ENCODE measurements around the gene PGC.

The PGC gene

GRCh38 chr6:41780551-41781365, 33.6 kb upstream of the PGC start, which contains the start of gene PRICKLE4:
Gene PRICKLE4, plus strand, starts transcription at chr6:41780782. Its CDS starts 2,692 bp downstream, at chr6:41783474.
- peak within 1 kb of the TSS; percentile 81 for H3K9ac ChIP-seq (ENCODE audit: low read depth, low read length)
- H3K4me1 ChIP-seq (ENCODE audit: insufficient read depth, low read length), result no peaks in the 10 kb centered on the region
- no peaks in the 10 kb centered on the region for H3K9me3 ChIP-seq (ENCODE audit: control insufficient read depth, insufficient read depth, low read length)
- H3K36me3 ChIP-seq (ENCODE audit: insufficient read depth, low read length), result no peaks in the 10 kb centered on the region

GRCh38 chr6:41779788-41780550, 32.8 kb upstream of the PGC start, which contains the start of gene FRS3:
Gene FRS3, minus strand, starts transcription at chr6:41779900. Its CDS starts 2,913 bp downstream, at chr6:41776987.
- Histone ChIP-seq H3K9me3 (ENCODE audit: control insufficient read depth, insufficient read depth, low read length) (no peaks in the 10 kb centered on the region), H3K4me1 (ENCODE audit: insufficient read depth, low read length) (no peaks in the 10 kb centered on the region), H3K36me3 (ENCODE audit: insufficient read depth, low read length) (no peaks in the 10 kb centered on the region), H3K9ac (ENCODE audit: low read depth, low read length) (peak within 1 kb of the TSS; percentile 81)

GRCh38 chr6:41779336-41779735, 32.1 kb upstream of the PGC start:
- H3K4me1 ChIP-seq (ENCODE audit: insufficient read depth, low read length), result no peaks in the 10 kb centered on the region
- no peaks in the 10 kb centered on the region for H3K9me3 ChIP-seq (ENCODE audit: control insufficient read depth, insufficient read depth, low read length)
- H3K36me3 ChIP-seq (ENCODE audit: insufficient read depth, low read length), result no peaks in the 10 kb centered on the region
- H3K9ac ChIP-seq (ENCODE audit: low read depth, low read length), result peak overlapping the region; percentile 81

- Histone ChIP-seq H3K36me3 (ENCODE audit: insufficient read depth, low read length) (no peaks in the 10 kb centered on the region), H3K9ac (ENCODE audit: low read depth, low read length) (peak overlapping the region; percentile 81; the same call in 1 of the 2 replicates), H3K9me3 (ENCODE audit: control insufficient read depth, insufficient read depth, low read length) (no peaks in the 10 kb centered on the region), H3K4me1 (ENCODE audit: insufficient read depth, low read length) (no peaks in the 10 kb centered on the region)
Observed at GRCh38 chr6:41778895-41779294, 31.7 kb upstream of the PGC start.

GRCh38 chr6:41777551-41778285, 30.5 kb upstream of the PGC start:
- Histone ChIP-seq H3K9me3 (ENCODE audit: control insufficient read depth, insufficient read depth, low read length) (no peaks in the 10 kb centered on the region), H3K4me1 (ENCODE audit: insufficient read depth, low read length) (no peaks in the 10 kb centered on the region), H3K36me3 (ENCODE audit: insufficient read depth, low read length) (no peaks in the 10 kb centered on the region), H3K9ac (ENCODE audit: low read depth, low read length) (no peak overlapping the region)

- 0 out of 2 replicates have a peak, but pooled peaks cover 5% of the 10 kb centered on the region for H3K36me3 ChIP-seq (ENCODE audit: insufficient read depth, low read length)
- no peaks in the 10 kb centered on the region for H3K4me1 ChIP-seq (ENCODE audit: insufficient read depth, low read length)
- no peaks in the 10 kb centered on the region for H3K9me3 ChIP-seq (ENCODE audit: control insufficient read depth, insufficient read depth, low read length)
- H3K9ac ChIP-seq (ENCODE audit: low read depth, low read length), result no peak overlapping the region
Observed at GRCh38 chr6:41775293-41775882, 28.2 kb upstream of the PGC start.

- H3K36me3 ChIP-seq (ENCODE audit: insufficient read depth, low read length), result 0 out of 2 replicates have a peak, but pooled peaks cover 5% of the 10 kb centered on the region
- H3K9ac ChIP-seq (ENCODE audit: low read depth, low read length), result no peak overlapping the region
- H3K9me3 ChIP-seq (ENCODE audit: control insufficient read depth, insufficient read depth, low read length), result no peaks in the 10 kb centered on the region
- H3K4me1 ChIP-seq (ENCODE audit: insufficient read depth, low read length), result no peaks in the 10 kb centered on the region
Observed at GRCh38 chr6:41774841-41775240, 27.6 kb upstream of the PGC start.

- Histone ChIP-seq H3K9me3 (ENCODE audit: control insufficient read depth, insufficient read depth, low read length) (no peaks in the 10 kb centered on the region), H3K36me3 (ENCODE audit: insufficient read depth, low read length) (0 out of 2 replicates have a peak, but pooled peaks cover 5% of the 10 kb centered on the region), H3K4me1 (ENCODE audit: insufficient read depth, low read length) (peaks cover 22% of the 10 kb centered on the region; the same call in 1 of the 2 replicates), H3K9ac (ENCODE audit: low read depth, low read length) (no peak overlapping the region)
Observed at GRCh38 chr6:41771058-41771983, 24.1 kb upstream of the PGC start.

- Histone ChIP-seq H3K9me3 (ENCODE audit: control insufficient read depth, insufficient read depth, low read length) (no peaks in the 10 kb centered on the region), H3K4me1 (ENCODE audit: insufficient read depth, low read length) (peaks cover 22% of the 10 kb centered on the region; the same call in 1 of the 2 replicates), H3K9ac (ENCODE audit: low read depth, low read length) (no peak overlapping the region), H3K36me3 (ENCODE audit: insufficient read depth, low read length) (0 out of 2 replicates have a peak, but pooled peaks cover 5% of the 10 kb centered on the region)
Observed at GRCh38 chr6:41770381-41771057, 23.3 kb upstream of the PGC start.

GRCh38 chr6:41769376-41769775, 22.2 kb upstream of the PGC start:
- Histone ChIP-seq H3K9ac (ENCODE audit: low read depth, low read length) (no peak overlapping the region), H3K36me3 (ENCODE audit: insufficient read depth, low read length) (0 out of 2 replicates have a peak, but pooled peaks cover 5% of the 10 kb centered on the region), H3K4me1 (ENCODE audit: insufficient read depth, low read length) (peaks cover 22% of the 10 kb centered on the region; the same call in 1 of the 2 replicates)

GRCh38 chr6:41768545-41769308, 21.5 kb upstream of the PGC start:
- Histone ChIP-seq H3K4me1 (ENCODE audit: insufficient read depth, low read length) (peaks cover 22% of the 10 kb centered on the region; the same call in 1 of the 2 replicates), H3K9ac (ENCODE audit: low read depth, low read length) (no peak overlapping the region), H3K36me3 (ENCODE audit: insufficient read depth, low read length) (0 out of 2 replicates have a peak, but pooled peaks cover 5% of the 10 kb centered on the region), H3K9me3 (ENCODE audit: control insufficient read depth, insufficient read depth, low read length) (no peaks in the 10 kb centered on the region)

More at GRCh38 chr6:41769376-41769775, 22.2 kb upstream of the PGC start:
- H3K9me3 ChIP-seq (ENCODE audit: control insufficient read depth, insufficient read depth, low read length), result no peaks in the 10 kb centered on the region
